GM12865 (cell line): ENCODE results near the gene STK35.

Experiments
- DNase-seq: peaks from one replicate; pipeline ENCODE4 v3.0.0; 2010; ENCODE audit warnings: low read depth
- H3K4me3 ChIP-seq: 2 replicates; pipeline ENCODE4 v1.5.1; 2011; ENCODE audit warnings: mild to moderate bottlenecking, low read depth, low read length, control low read depth
- TF ChIP-seq, protein P1 (sequence below): IDR thresholded peaks from 2 replicates; pipeline ENCODE4 v1.5.1; 2011; ENCODE audit warnings: low read length, control low read depth, low read depth, inconsistent platforms; ENCODE audit not compliant: insufficient read depth; ENCODE audit errors: missing control alignments

Gene STK35

GRCh38 chr20:2172305-2173175 is 70.9 kb downstream of the STK35 start:
- H3K4me3 ChIP-seq = no peak overlapping the region
- DNase-seq = peak; percentile 52
- TF ChIP-seq, protein P1, sequence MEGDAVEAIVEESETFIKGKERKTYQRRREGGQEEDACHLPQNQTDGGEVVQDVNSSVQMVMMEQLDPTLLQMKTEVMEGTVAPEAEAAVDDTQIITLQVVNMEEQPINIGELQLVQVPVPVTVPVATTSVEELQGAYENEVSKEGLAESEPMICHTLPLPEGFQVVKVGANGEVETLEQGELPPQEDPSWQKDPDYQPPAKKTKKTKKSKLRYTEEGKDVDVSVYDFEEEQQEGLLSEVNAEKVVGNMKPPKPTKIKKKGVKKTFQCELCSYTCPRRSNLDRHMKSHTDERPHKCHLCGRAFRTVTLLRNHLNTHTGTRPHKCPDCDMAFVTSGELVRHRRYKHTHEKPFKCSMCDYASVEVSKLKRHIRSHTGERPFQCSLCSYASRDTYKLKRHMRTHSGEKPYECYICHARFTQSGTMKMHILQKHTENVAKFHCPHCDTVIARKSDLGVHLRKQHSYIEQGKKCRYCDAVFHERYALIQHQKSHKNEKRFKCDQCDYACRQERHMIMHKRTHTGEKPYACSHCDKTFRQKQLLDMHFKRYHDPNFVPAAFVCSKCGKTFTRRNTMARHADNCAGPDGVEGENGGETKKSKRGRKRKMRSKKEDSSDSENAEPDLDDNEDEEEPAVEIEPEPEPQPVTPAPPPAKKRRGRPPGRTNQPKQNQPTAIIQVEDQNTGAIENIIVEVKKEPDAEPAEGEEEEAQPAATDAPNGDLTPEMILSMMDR = peak; percentile 91

DNA sequence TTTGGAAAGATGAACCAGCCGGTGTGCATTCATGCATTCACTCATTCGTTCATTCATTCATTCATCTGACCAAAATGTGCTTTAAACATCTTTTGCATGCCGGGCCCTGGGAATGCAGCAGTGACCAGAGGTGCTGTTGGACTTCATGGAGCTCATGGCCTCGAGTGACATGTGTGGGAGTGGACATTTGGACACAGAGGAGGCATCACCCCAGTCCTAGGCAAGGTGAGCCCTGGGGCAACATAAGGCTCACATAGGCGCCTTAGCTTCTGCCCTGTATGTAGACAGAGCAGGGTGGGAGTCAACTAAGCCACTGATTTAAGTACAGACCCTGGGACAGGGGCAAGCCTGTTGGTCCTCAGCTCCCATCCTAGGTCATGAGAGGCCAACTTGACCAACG is 71.6 kb downstream of the STK35 start:
- DNase-seq = no peak
- TF ChIP-seq, protein P1 = no peak
- no peak overlapping the region for H3K4me3 ChIP-seq

DNA sequence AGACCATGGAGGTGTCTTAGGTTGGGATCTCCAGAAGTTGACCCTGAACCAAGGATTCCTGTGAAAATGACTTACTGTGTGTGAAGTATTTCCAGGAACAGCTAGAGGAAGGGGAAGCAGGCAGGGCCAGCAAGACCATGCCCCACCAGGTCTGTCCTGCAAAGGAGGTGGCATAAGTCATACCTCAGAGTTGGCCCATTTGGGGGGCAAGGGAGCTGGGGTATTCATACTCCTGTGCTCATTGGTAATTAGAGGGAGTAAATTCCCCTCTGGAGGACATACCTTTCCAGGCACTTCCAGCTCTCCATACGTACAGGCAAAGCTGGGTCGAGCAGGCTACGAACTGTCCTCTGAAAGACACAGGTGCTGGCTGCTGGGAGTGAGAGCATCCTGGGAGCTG is 72.4 kb downstream of the STK35 start:
- H3K4me3 ChIP-seq = no peak overlapping the region
- TF ChIP-seq, protein P1 = no peak
- no peak for DNase-seq

- no peak overlapping the region for H3K4me3 ChIP-seq
- no peak for DNase-seq
Measured at GRCh38 chr20:2176946-2177345, 75.3 kb downstream of the STK35 start.

DNA sequence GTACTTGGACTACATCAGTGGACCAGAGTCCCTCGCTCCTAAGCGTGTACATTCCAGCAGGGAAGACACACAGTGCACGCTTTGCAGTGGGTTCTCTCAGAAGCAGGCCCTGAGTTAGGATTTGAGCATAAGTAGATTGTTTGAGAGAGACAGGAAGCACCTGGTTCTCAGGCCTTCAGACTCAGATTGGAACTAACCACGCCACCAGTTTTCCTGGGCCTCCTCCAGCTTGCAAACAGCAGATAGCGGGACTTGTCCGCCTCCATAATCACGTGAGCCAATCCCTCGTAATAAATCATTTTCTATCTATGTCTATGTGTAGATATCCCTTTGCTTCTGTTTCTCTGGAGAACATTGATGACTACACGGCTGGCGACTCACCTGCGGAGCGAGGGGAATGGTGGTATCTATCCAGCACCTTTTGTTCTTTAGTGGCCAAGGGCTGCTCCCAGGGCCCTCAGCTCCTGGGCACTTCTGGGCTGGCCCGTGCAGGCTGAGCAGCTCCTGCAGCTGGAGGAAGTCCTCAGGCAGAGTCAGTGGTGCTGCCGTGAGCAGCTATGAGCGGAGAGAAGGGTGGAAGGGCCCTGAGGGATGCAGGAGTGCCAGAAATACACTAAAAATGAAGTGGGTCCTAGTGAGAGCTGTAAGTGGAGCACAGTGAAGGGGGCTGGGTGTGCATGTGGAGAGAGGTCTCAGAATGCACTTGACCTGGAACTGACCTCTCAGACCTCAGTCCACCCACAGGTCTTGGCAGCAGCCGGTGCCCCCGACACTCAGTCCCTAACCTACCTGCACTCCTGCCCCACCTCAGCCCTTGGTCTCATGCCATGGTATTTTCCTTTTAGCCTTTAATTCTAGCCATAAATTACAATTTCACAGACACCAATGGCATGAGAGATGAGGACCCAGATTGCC is 76.9 kb downstream of the STK35 start:
- H3K4me3 ChIP-seq = no peak overlapping the region
- no peak for DNase-seq
- TF ChIP-seq, protein P1 = no peak

More at GRCh38 chr20:2176946-2177345, 75.3 kb downstream of the STK35 start:
- TF ChIP-seq, protein P1 = no peak

DNA sequence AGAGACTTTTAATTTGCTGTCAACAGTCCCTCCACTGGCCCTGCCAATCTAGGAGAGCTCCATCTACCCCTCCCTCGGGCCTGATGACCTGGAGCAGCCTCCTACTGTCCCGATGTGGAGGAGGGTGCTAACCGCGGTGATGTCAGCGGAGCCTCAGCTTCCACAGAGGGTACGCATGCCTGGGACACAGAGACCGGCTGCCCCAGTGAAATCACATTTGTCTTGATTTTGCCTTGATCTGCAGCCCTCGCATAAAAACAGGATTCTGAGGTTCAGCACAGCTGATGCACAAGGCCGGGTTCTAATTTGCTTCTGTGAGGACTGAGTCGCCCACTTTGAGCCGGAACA is 77.6 kb downstream of the STK35 start:
- DNase-seq = no peak
- TF ChIP-seq, protein P1 = no peak
- no peak overlapping the region for H3K4me3 ChIP-seq
